NCI-H1436 treated with DMSO at 0.1 percent for 48 hours (cell line): Measurements from ENCODE around the gene CCRL2.
"Not testable (repeated sequence)": the region's sequence is repeated elsewhere in the genome, so short reads cannot be mapped to it uniquely, and the experiment has no call there.

Experiments used
- DNase-seq: peaks from one replicate; lab custom pipeline; 2025; lab: John Stamatoyannopoulos, UW

CCRL2 gene

GRCh38 chr3:46429250-46429649 lies 22.2 kb downstream of the CCRL2 start:
- DNase-seq = no peak

- DNase-seq = no peak
Observed at GRCh38 chr3:46429671-46430070, 22.6 kb downstream of the CCRL2 start.

- DNase-seq = not testable (repeated sequence)
Observed at GRCh38 chr3:46430879-46431278, 23.8 kb downstream of the CCRL2 start.

- not testable (repeated sequence) for DNase-seq
Observed at GRCh38 chr3:46431905-46432304, 24.8 kb downstream of the CCRL2 start.

- not testable (repeated sequence) for DNase-seq
Observed at GRCh38 chr3:46433118-46433517, 26.1 kb downstream of the CCRL2 start.

- no peak for DNase-seq
Observed at GRCh38 chr3:46433841-46434240, 26.8 kb downstream of the CCRL2 start.

- no peak for DNase-seq
Observed at GRCh38 chr3:46435081-46435726, 28.1 kb downstream of the CCRL2 start.

- no peak for DNase-seq
Observed at GRCh38 chr3:46438831-46439230, 31.8 kb downstream of the CCRL2 start.

GRCh38 chr3:46440531-46441294 lies 33.7 kb downstream of the CCRL2 start:
- DNase-seq = no peak

GRCh38 chr3:46442576-46443530 lies 35.8 kb downstream of the CCRL2 start:
- DNase-seq = no peak

GRCh38 chr3:46447228-46447985 lies 40.3 kb downstream of the CCRL2 start:
- no peak for DNase-seq

GRCh38 chr3:46448721-46449120 lies 41.7 kb downstream of the CCRL2 start:
- DNase-seq = no peak

- no peak for DNase-seq
Observed at GRCh38 chr3:46449755-46450552, 42.9 kb downstream of the CCRL2 start.

- no peak for DNase-seq
Observed at GRCh38 chr3:46453526-46454208, 46.6 kb downstream of the CCRL2 start.

GRCh38 chr3:46454209-46454595 lies 47.1 kb downstream of the CCRL2 start:
- no peak for DNase-seq

GRCh38 chr3:46454606-46455005 lies 47.5 kb downstream of the CCRL2 start:
- no peak for DNase-seq

- DNase-seq = no peak
Observed at GRCh38 chr3:46455231-46456115, 48.4 kb downstream of the CCRL2 start.

GRCh38 chr3:46456118-46456517 lies 49.1 kb downstream of the CCRL2 start:
- DNase-seq = no peak
